Esophagus muscularis mucosa (tissue), 4 donors: ENCODE measurements around the gene CNKSR1. TPM values are rescaled to one million over a fixed set of nuclear protein-coding genes. Genes with fewer than 3 reads are reported as not detected.

Source experiments
- DNase-seq: peaks from one replicate; pipeline ENCODE4 v3.0.0-alpha.2; 2017; ENCODE audit errors: extremely low spot score
- H3K27ac ChIP-seq, 4 donors: fragments of 200-600 bp; sonication (generic); replicated peaks in 1 of 4; 1 replicate in 3 of 4; 2 replicates in 1 of 4; pipeline ENCODE4 v1.5.1; 2016 to 2019; ENCODE audit warnings: mild to moderate bottlenecking in 1 of 4
- H3K27me3 ChIP-seq, 4 donors: fragments of 200-600 bp; sonication (generic); one replicate each; pipeline versions ENCODE4 v1.5.1 to v1.6.0; 2016 to 2019
- H3K36me3 ChIP-seq, 4 donors: fragments of 200-600 bp; sonication (generic); one replicate each; pipeline ENCODE4 v1.5.1; 2016 to 2019
- H3K4me1 ChIP-seq, 4 donors: fragments of 200-600 bp; sonication (generic); one replicate each; pipeline ENCODE4 v1.5.1; 2016 to 2019
- H3K4me3 ChIP-seq, 4 donors: fragments of 200-600 bp; sonication (generic); 1 replicate in 2 of 4; 2 replicates in 2 of 4; pipeline ENCODE4 v1.5.1; 2016 to 2019; ENCODE audit warnings: mild to moderate bottlenecking in 4 of 4, moderate library complexity in 1 of 4
- H3K9me3 ChIP-seq, 4 donors: fragments of 200-600 bp; sonication (generic); 1 replicate in 3 of 4; 2 replicates in 1 of 4; pipeline ENCODE4 v1.5.1; 2016 to 2019
- EP300 ChIP-seq: sonication (generic); formaldehyde crosslinking; IDR thresholded peaks from one replicate; pipeline ENCODE4 v1.6.1; 2017; ENCODE audit warnings: antibody characterized with exemption
- POLR2A ChIP-seq: fragments of 450-650 bp; IDR thresholded peaks from one replicate; pipeline ENCODE4 v1.6.1; 2017; ENCODE audit warnings: antibody characterized with exemption, moderate library complexity, mild to moderate bottlenecking, low read depth
- POLR2AphosphoS5 ChIP-seq, 2 donors: sonication (generic); formaldehyde crosslinking; IDR thresholded peaks; one replicate each; pipeline ENCODE4 v1.6.1; 2017; ENCODE audit warnings: antibody characterized with exemption in 2 of 2
- WGBS: methylation state at CpG from one replicate; pipeline ENCODE4 v1.1.5; 2018; 5-methylcytosine and 5-hydroxymethylcytosine counted together
- intact Hi-C: fragments of 100-400 bp; cut with DNase I; formaldehyde crosslinking; loops from one replicate; pipeline ENCODE4 v1.15.1; 2023
- total RNA-seq, 4 donors: library from RNA; depleted of rRNA; stranded (reverse); fragments of >200 nt; gene quantifications; one replicate each; pipeline versions ENCODE4 v1.1.0 to v1.2.1, GENCODE V29; 2016
- TF ChIP-seq, protein P1 (sequence below), 3 experiments: fragments of 200-600 bp in 2 of 3; fragments of 450-650 bp in 1 of 3; sonication (generic) in 2 of 3; IDR thresholded peaks; one replicate each; pipeline ENCODE4 v1.5.1; 2017 to 2019; ENCODE audit warnings: antibody characterized with exemption in 3 of 3, mild to moderate bottlenecking in 2 of 3, moderate library complexity in 1 of 3

The CNKSR1 gene
- total RNA-seq, 4 donors from 2014 or later = 1.4 to 2.6 (median 1.9) TPM

DNA sequence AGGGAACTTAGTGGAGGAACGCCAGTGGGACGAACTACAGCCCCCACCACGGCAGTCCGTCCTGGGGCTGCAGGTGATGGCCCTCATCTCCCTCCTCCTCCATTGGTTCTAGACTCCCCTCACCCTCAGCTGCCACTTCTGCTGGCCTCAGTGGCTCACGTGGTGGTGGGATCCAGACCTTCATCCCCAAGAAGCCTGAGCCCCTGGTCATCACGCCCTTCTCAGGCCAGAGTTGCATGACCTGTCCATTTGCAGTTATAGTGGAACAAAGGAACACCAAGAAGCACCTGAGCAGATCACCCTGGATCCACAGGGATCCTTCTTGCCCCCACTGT lies 31.4 kb upstream of the CNKSR1 start:
- 44% methylated on average over 5 of the region's 6 CpGs for WGBS
- H3K9me3 ChIP-seq = no peaks in the 10 kb centered on the region

DNA sequence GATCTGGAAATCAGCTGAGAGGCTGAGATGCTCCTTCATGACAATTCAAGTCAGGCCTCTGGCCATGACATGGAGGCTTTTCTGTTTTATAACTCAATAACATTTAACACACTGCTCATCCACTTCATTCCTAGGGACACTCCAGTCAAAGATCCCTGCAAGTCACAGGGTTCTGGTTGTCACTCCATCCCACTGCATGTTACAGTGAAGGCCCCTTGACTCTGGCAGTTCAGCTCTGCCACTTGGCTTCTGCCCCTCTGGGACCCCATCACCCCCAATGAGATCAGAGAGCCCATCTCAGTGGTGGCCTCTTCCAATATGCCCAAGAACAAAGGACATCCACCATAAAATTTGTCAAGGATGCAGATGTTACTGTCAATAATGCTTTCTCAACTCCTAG lies 28.4 kb upstream of the CNKSR1 start:
- no peak overlapping the region for H3K4me3 ChIP-seq

More for the DNA sequence above, 31.4 kb upstream of the CNKSR1 start:
- Histone ChIP-seq H3K4me1 (peaks cover 2 to 10% (median 6%) of the 10 kb centered on the region in 4 donors), H3K27ac (no peak overlapping the region), H3K4me3 (no peak overlapping the region), H3K36me3 (no peaks in the 10 kb centered on the region), H3K27me3 (peaks cover 0 to 26% (median 0%) of the 10 kb centered on the region in 4 donors)
- peak; percentile 79 for DNase-seq
- intact Hi-C loops = loop anchor here (2.0 kb wide), 2 partner anchors 41 to 109 kb away; no protein-coding TSS in a partner anchor
- no peak for TF ChIP-seq POLR2A
- TF ChIP-seq POLR2AphosphoS5 (IDR thresholded peaks at IDR 0.05) = no peak
- TF ChIP-seq EP300 = no peak
- TF ChIP-seq, protein P1, sequence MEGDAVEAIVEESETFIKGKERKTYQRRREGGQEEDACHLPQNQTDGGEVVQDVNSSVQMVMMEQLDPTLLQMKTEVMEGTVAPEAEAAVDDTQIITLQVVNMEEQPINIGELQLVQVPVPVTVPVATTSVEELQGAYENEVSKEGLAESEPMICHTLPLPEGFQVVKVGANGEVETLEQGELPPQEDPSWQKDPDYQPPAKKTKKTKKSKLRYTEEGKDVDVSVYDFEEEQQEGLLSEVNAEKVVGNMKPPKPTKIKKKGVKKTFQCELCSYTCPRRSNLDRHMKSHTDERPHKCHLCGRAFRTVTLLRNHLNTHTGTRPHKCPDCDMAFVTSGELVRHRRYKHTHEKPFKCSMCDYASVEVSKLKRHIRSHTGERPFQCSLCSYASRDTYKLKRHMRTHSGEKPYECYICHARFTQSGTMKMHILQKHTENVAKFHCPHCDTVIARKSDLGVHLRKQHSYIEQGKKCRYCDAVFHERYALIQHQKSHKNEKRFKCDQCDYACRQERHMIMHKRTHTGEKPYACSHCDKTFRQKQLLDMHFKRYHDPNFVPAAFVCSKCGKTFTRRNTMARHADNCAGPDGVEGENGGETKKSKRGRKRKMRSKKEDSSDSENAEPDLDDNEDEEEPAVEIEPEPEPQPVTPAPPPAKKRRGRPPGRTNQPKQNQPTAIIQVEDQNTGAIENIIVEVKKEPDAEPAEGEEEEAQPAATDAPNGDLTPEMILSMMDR (IDR thresholded peaks at IDR 0.05) = no peak

DNA sequence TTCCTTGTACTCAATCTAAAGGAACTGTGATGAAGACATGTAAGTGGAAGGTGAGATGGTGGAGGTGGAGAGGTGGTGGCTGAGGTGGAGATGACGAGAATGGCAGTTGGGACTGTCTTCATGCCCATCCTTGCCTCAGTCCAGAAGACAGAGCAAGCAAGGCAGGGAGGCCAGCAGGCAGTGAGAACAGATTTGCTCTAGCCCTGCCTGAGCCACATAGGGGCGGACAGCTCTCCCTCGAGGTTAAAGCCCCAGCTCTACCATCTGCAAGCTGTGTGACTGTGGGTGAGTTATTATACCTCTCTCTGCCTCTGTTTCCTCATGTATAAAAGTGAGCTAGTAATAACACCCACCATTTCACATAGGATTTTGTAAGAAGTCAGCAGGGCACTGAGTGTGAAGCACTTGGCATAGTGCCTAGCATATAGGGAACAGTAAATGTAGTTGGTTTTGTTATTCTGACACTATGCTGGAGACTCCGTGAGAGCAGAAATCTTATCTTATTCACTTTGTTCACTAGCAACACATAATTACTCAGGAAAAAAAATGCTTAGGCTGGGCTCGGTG lies 23.2 kb upstream of the CNKSR1 start:
- Histone ChIP-seq H3K4me1 (peaks cover 0 to 24% (median 0%) of the 10 kb centered on the region in 4 donors), H3K27me3 (peaks cover 0 to 49% (median 2%) of the 10 kb centered on the region in 4 donors), H3K4me3 (no peak overlapping the region), H3K27ac (no peak overlapping the region), H3K36me3 (no peaks in the 10 kb centered on the region), H3K9me3 (no peaks in the 10 kb centered on the region)
- intact Hi-C loops = no loop called here
- TF ChIP-seq POLR2A (no peak), EP300 (no peak), POLR2AphosphoS5 (IDR thresholded peaks at IDR 0.05) (no peak)
- TF ChIP-seq, protein P1 (IDR thresholded peaks at IDR 0.05) = no peak
- 50% methylated on average over 5 of the region's 5 CpGs for WGBS
- DNase-seq = no peak

More for the DNA sequence above, 28.4 kb upstream of the CNKSR1 start:
- Histone ChIP-seq H3K36me3 (no peaks in the 10 kb centered on the region), H3K27ac (no peak overlapping the region), H3K27me3 (peaks cover 0 to 26% (median 0%) of the 10 kb centered on the region in 4 donors), H3K9me3 (no peaks in the 10 kb centered on the region), H3K4me1 (peaks cover 2 to 10% (median 6%) of the 10 kb centered on the region in 4 donors)
- TF ChIP-seq POLR2A (no peak), POLR2AphosphoS5 (IDR thresholded peaks at IDR 0.05) (no peak), EP300 (no peak)
- TF ChIP-seq, protein P1 (IDR thresholded peaks at IDR 0.05) = no peak
- no peak for DNase-seq
- intact Hi-C loops = no loop called here

DNA sequence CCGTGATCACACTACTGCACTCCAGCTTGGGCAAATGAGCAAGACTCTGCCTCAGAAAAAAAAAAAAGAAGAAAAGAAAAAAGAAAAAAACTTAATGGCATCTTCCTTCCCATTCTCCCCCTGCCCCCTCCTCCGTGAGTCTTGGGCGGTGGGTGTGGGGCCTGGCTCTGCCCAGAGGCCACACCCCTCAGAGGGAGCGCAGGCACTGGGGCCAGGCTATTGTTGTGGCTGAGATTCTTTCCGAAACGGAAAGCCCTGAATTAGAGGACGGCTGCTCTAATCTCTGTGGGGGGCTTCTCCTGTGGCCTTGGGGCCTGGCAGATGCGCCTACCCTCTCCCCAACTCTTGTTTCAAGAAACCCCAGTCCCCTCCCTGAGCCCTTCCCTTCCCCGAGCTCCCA lies 22.5 kb upstream of the CNKSR1 start:
- WGBS = 56% methylated on average over 9 of the region's 9 CpGs
- Histone ChIP-seq H3K9me3 (no peaks in the 10 kb centered on the region), H3K27me3 (peaks cover 0 to 49% (median 2%) of the 10 kb centered on the region in 4 donors), H3K4me3 (no peak overlapping the region), H3K27ac (peak overlapping the region in 3 of 4 donors; percentile 51 to 76 (median 62)), H3K4me1 (peaks cover 0 to 30% (median 0%) of the 10 kb centered on the region in 4 donors), H3K36me3 (no peaks in the 10 kb centered on the region)
- no peak for TF ChIP-seq EP300
- TF ChIP-seq POLR2A = no peak
- TF ChIP-seq POLR2AphosphoS5 (IDR thresholded peaks at IDR 0.05) = peak in 1 of 2 donors; percentile 42
- TF ChIP-seq, protein P1 (IDR thresholded peaks at IDR 0.05) = no peak
- DNase-seq = no peak
- intact Hi-C loops = no loop called here
